ENCODE results near the gene TEX9.
"Not testable (repeated sequence)": the region's sequence is repeated elsewhere in the genome, so short reads cannot be mapped to it uniquely, and the experiment has no call there.

The TEX9 gene

DNA sequence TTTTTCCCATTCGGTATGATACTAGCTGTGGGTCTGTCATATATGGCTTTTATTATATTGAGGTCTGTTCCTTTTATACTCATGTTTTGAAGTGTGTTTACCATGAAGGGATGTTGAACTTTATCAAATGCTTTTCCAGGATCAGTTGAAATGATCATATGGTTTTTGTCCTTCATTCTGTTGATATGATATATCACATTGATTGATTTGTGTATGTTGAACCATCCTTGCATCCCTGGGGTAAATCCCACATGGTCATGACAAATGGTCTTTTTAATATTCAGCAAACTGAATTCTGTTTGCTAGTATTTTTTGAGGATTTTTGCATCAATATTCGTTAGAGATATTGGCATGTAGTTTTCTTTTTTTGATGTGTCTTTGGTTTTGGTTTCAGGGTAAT, 12.6 kb downstream of the TEX9 start:
- not testable (repeated sequence) for H2AK5ac ChIP-seq (ENCODE audit: low read length); H3K18ac ChIP-seq (ENCODE audit: low read length); H3K9me3 ChIP-seq (ENCODE audit: insufficient read depth, low read depth, low read length); H2BK12ac ChIP-seq (ENCODE audit: low read length); H3K36me3 ChIP-seq (ENCODE audit: control insufficient read depth in 1 of 2, insufficient read depth in 2 of 2, low read length in 2 of 2); H3K23ac ChIP-seq (ENCODE audit: low read length); H3K9ac ChIP-seq (ENCODE audit: low read length); H3K4ac ChIP-seq (ENCODE audit: low read depth, low read length); H2BK120ac ChIP-seq (ENCODE audit: insufficient read depth, low read length, poor library complexity); H2BK5ac ChIP-seq (ENCODE audit: low read depth, low read length, poor library complexity); DNase-seq; H3K4me3 ChIP-seq (ENCODE audit: low read depth, low read length); H3K14ac ChIP-seq (ENCODE audit: low read length); H2AFZ ChIP-seq (ENCODE audit: insufficient read depth, low read length, poor library complexity); H3K79me1 ChIP-seq (ENCODE audit: low read length); H3K27ac ChIP-seq (ENCODE audit: low read depth, low read length); H4K91ac ChIP-seq (ENCODE audit: low read depth, low read length); H3K79me2 ChIP-seq (ENCODE audit: control insufficient read depth, insufficient read depth, low read length, poor library complexity); H4K8ac ChIP-seq (ENCODE audit: low read depth, low read length); H3K4me1 ChIP-seq (ENCODE audit: control insufficient read depth in 1 of 2, insufficient read depth in 2 of 2, low read length in 2 of 2); H3K27me3 ChIP-seq (ENCODE audit: insufficient read depth, low read length); H4K12ac ChIP-seq (ENCODE audit: low read depth, low read length); H3K4me2 ChIP-seq (ENCODE audit: low read length)
- WGBS (ENCODE audit: extremely low coverage, insufficient coverage, insufficient read length): no CpG with 5 or more reads among the region's 2 CpGs

DNA sequence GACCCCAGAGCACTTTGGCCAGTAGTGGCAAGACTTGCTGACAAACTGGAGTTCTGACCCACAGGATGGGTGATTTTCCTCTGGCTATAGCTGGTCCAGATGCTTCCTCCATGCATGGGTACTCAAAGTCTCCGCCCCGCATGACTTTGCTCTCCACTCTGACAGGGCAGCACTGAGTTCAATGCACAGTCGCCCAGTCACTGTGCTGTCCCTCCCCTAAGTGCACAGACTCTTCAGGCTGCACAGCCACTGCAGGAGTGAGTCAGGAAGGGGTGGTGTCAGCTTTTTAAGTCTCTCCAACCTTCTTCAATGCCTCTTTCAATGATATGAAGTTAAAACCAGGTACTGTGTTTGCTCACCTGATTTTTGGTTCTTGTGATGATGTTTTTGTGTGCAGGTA, 17.8 kb downstream of the TEX9 start:
- Histone ChIP-seq H3K36me3 (ENCODE audit: control insufficient read depth in 1 of 2, insufficient read depth in 2 of 2, low read length in 2 of 2) (no peaks in the 10 kb centered on the region), H3K27ac (ENCODE audit: low read depth, low read length) (no peak overlapping the region), H3K18ac (ENCODE audit: low read length) (no peak overlapping the region), H2BK120ac (ENCODE audit: insufficient read depth, low read length, poor library complexity) (no peak overlapping the region), H2BK5ac (ENCODE audit: low read depth, low read length, poor library complexity) (no peak overlapping the region), H3K4me3 (ENCODE audit: low read depth, low read length) (no peak overlapping the region), H3K9ac (ENCODE audit: low read length) (no peak overlapping the region), H4K12ac (ENCODE audit: low read depth, low read length) (no peak overlapping the region), H2BK12ac (ENCODE audit: low read length) (no peak overlapping the region), H3K79me1 (ENCODE audit: low read length) (no peaks in the 10 kb centered on the region), H4K8ac (ENCODE audit: low read depth, low read length) (no peak overlapping the region), H3K79me2 (ENCODE audit: control insufficient read depth, insufficient read depth, low read length, poor library complexity) (no peaks in the 10 kb centered on the region), H4K91ac (ENCODE audit: low read depth, low read length) (no peak overlapping the region), H3K23ac (ENCODE audit: low read length) (no peak overlapping the region), H2AFZ (ENCODE audit: insufficient read depth, low read length, poor library complexity) (no peak overlapping the region), H3K14ac (ENCODE audit: low read length) (no peak overlapping the region), H3K4me2 (ENCODE audit: low read length) (no peak overlapping the region), H2AK5ac (ENCODE audit: low read length) (no peak overlapping the region), H3K27me3 (ENCODE audit: insufficient read depth, low read length) (no peaks in the 10 kb centered on the region), H3K4me1 (ENCODE audit: control insufficient read depth in 1 of 2, insufficient read depth in 2 of 2, low read length in 2 of 2) (no peaks in the 10 kb centered on the region), H3K9me3 (ENCODE audit: insufficient read depth, low read depth, low read length) (no peaks in the 10 kb centered on the region), H3K4ac (ENCODE audit: low read depth, low read length) (no peak overlapping the region)
- DNase-seq: no peak
- no CpG with 5 or more reads among the region's 3 CpGs for WGBS (ENCODE audit: extremely low coverage, insufficient coverage, insufficient read length)

DNA sequence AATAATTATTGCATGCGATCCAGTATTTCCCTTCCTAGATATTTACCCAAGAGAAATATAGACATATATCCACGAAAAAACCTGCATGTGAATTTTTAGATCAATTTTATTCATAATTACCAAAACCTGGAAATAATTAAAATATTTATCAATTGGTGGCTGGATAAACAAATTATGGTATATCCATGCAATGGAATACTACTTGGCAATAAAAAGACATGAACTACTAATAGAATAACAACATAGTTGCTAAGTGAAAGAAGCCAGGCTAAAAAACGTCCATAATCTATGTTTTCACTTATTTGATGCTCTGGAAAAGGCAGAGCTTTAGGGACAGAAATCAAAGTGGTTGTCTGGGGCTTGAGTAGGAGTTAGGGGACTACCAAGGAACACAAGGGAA, 20.7 kb downstream of the TEX9 start:
- Histone ChIP-seq H3K79me1 (ENCODE audit: low read length) (no peaks in the 10 kb centered on the region), H3K14ac (ENCODE audit: low read length) (no peak overlapping the region), H3K4me2 (ENCODE audit: low read length) (no peak overlapping the region), H3K27me3 (ENCODE audit: insufficient read depth, low read length) (no peaks in the 10 kb centered on the region), H4K12ac (ENCODE audit: low read depth, low read length) (no peak overlapping the region), H3K9me3 (ENCODE audit: insufficient read depth, low read depth, low read length) (no peaks in the 10 kb centered on the region), H3K27ac (ENCODE audit: low read depth, low read length) (no peak overlapping the region), H3K9ac (ENCODE audit: low read length) (no peak overlapping the region), H3K79me2 (ENCODE audit: control insufficient read depth, insufficient read depth, low read length, poor library complexity) (no peaks in the 10 kb centered on the region), H2BK12ac (ENCODE audit: low read length) (no peak overlapping the region), H2AK5ac (ENCODE audit: low read length) (no peak overlapping the region), H2BK120ac (ENCODE audit: insufficient read depth, low read length, poor library complexity) (no peak overlapping the region), H3K18ac (ENCODE audit: low read length) (no peak overlapping the region), H4K91ac (ENCODE audit: low read depth, low read length) (no peak overlapping the region), H3K23ac (ENCODE audit: low read length) (no peak overlapping the region), H2AFZ (ENCODE audit: insufficient read depth, low read length, poor library complexity) (no peak overlapping the region), H3K4me3 (ENCODE audit: low read depth, low read length) (no peak overlapping the region), H2BK5ac (ENCODE audit: low read depth, low read length, poor library complexity) (no peak overlapping the region), H3K4me1 (ENCODE audit: control insufficient read depth in 1 of 2, insufficient read depth in 2 of 2, low read length in 2 of 2) (no peaks in the 10 kb centered on the region), H3K4ac (ENCODE audit: low read depth, low read length) (no peak overlapping the region), H4K8ac (ENCODE audit: low read depth, low read length) (no peak overlapping the region), H3K36me3 (ENCODE audit: control insufficient read depth in 1 of 2, insufficient read depth in 2 of 2, low read length in 2 of 2) (no peaks in the 10 kb centered on the region)
- DNase-seq: no peak
- no CpG with 5 or more reads among the region's 3 CpGs for WGBS (ENCODE audit: extremely low coverage, insufficient coverage, insufficient read length)

DNA sequence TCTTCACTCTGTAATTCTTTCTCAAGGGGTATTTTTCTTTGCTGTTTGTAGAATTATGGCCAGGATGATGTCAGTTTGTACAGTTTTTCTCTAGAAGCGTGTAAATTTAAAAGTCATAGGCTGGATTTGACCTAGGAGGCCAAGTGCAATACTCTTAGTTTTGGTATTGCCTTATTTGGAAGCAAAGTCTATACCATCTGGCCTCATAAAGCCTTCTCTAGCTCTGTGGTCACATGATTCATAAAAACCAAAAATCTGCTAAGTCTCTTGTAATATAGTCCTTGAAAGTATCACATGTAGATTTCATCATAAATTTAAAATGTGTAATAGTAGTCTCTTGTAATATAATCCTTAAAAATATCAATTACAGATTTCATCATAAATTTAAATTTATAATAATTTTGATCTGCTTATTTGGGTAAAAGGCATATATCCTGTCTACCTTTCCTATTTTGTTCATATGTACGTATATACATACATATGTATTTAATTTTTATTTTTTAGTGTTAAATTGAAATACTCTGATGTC, 25.6 kb downstream of the TEX9 start:
- Histone ChIP-seq H2BK12ac (ENCODE audit: low read length) (no peak overlapping the region), H2BK120ac (ENCODE audit: insufficient read depth, low read length, poor library complexity) (no peak overlapping the region)
- no CpG with 5 or more reads among the region's 2 CpGs for WGBS (ENCODE audit: extremely low coverage, insufficient coverage, insufficient read length)

More for the DNA sequence above, 25.6 kb downstream of the TEX9 start:
- no peak overlapping the region for H3K14ac ChIP-seq (ENCODE audit: low read length)
- no peak overlapping the region for H3K18ac ChIP-seq (ENCODE audit: low read length)
- H3K4me2 ChIP-seq (ENCODE audit: low read length): no peak overlapping the region
- no peak overlapping the region for H3K23ac ChIP-seq (ENCODE audit: low read length)
- H4K91ac ChIP-seq (ENCODE audit: low read depth, low read length): no peak overlapping the region
- no peak overlapping the region for H2AK5ac ChIP-seq (ENCODE audit: low read length)
- H3K4me1 ChIP-seq (ENCODE audit: control insufficient read depth in 1 of 2, insufficient read depth in 2 of 2, low read length in 2 of 2): no peaks in the 10 kb centered on the region
- H2AFZ ChIP-seq (ENCODE audit: insufficient read depth, low read length, poor library complexity): no peak overlapping the region
- H3K4ac ChIP-seq (ENCODE audit: low read depth, low read length): no peak overlapping the region
- no peak overlapping the region for H3K27ac ChIP-seq (ENCODE audit: low read depth, low read length)
- no peaks in the 10 kb centered on the region for H3K36me3 ChIP-seq (ENCODE audit: control insufficient read depth in 1 of 2, insufficient read depth in 2 of 2, low read length in 2 of 2)
- no peak overlapping the region for H4K12ac ChIP-seq (ENCODE audit: low read depth, low read length)
- no peaks in the 10 kb centered on the region for H3K79me1 ChIP-seq (ENCODE audit: low read length)
- no peak for DNase-seq
- no peaks in the 10 kb centered on the region for H3K27me3 ChIP-seq (ENCODE audit: insufficient read depth, low read length)
- no peaks in the 10 kb centered on the region for H3K79me2 ChIP-seq (ENCODE audit: control insufficient read depth, insufficient read depth, low read length, poor library complexity)
- H3K4me3 ChIP-seq (ENCODE audit: low read depth, low read length): no peak overlapping the region
- no peak overlapping the region for H2BK5ac ChIP-seq (ENCODE audit: low read depth, low read length, poor library complexity)
- no peak overlapping the region for H4K8ac ChIP-seq (ENCODE audit: low read depth, low read length)
- H3K9me3 ChIP-seq (ENCODE audit: insufficient read depth, low read depth, low read length): no peaks in the 10 kb centered on the region
- no peak overlapping the region for H3K9ac ChIP-seq (ENCODE audit: low read length)
